Hepatocyte (in vitro differentiated cells): ENCODE data around the gene NR3C2. TPM values are rescaled to one million over a fixed set of nuclear protein-coding genes. Genes with fewer than 3 reads are reported as not detected.
"Not testable (repeated sequence)": the region's sequence is repeated elsewhere in the genome, so short reads cannot be mapped to it uniquely, and the experiment has no call there.

ENCODE experiments used
- DNase-seq: peaks from one replicate; pipeline ENCODE4 v3.0.0-alpha.2; 2016; ENCODE audit warnings: low spot score
- H2AFZ ChIP-seq: fragments of 200-600 bp; sonication (generic); 2 replicates; pipeline ENCODE4 v1.6.0; 2016; ENCODE audit warnings: antibody characterized with exemption, mild to moderate bottlenecking
- H3K27ac ChIP-seq: fragments of 200-600 bp; sonication (generic); 2 replicates; pipeline ENCODE4 v1.5.1; 2016; ENCODE audit warnings: mild to moderate bottlenecking
- H3K27me3 ChIP-seq: fragments of 200-600 bp; sonication (generic); 2 replicates; pipeline ENCODE4 v1.6.1; 2016
- H3K36me3 ChIP-seq: fragments of 200-600 bp; sonication (generic); replicated peaks from 2 replicates; pipeline ENCODE4 v1.5.1; 2016; ENCODE audit warnings: low read depth; ENCODE audit not compliant: insufficient read depth
- H3K4me1 ChIP-seq: fragments of 200-600 bp; sonication (generic); 2 replicates; pipeline ENCODE4 v1.5.1; 2016; ENCODE audit warnings: mild to moderate bottlenecking, moderate library complexity; ENCODE audit not compliant: insufficient read depth
- H3K4me2 ChIP-seq: fragments of 200-600 bp; sonication (generic); 2 replicates; pipeline ENCODE4 v1.6.0; 2016
- H3K4me3 ChIP-seq: fragments of 200-600 bp; sonication (generic); 2 replicates; pipeline ENCODE4 v1.5.1; 2016; ENCODE audit warnings: mild to moderate bottlenecking
- H3K79me2 ChIP-seq: fragments of 200-600 bp; sonication (generic); 2 replicates; pipeline ENCODE4 v1.6.0; 2017; ENCODE audit warnings: mild to moderate bottlenecking
- H3K9me2 ChIP-seq: fragments of 200-600 bp; sonication (generic); replicated peaks from 2 replicates; pipeline ENCODE4 v1.6.0; 2017; ENCODE audit warnings: mild to moderate bottlenecking; ENCODE audit not compliant: insufficient read depth
- H3K9me3 ChIP-seq: fragments of 200-600 bp; sonication (generic); 2 replicates; pipeline ENCODE4 v1.5.1; 2016; ENCODE audit warnings: low read depth, mild to moderate bottlenecking
- H4K20me1 ChIP-seq: fragments of 200-600 bp; sonication (generic); 2 replicates; pipeline ENCODE4 v1.6.0; 2016; ENCODE audit warnings: mild to moderate bottlenecking; ENCODE audit not compliant: insufficient read depth, poor library complexity, severe bottlenecking
- EZH2 ChIP-seq: fragments of 200-600 bp; sonication (generic); IDR thresholded peaks from 2 replicates; pipeline ENCODE4 v1.6.1; 2016; ENCODE audit warnings: antibody characterized with exemption, mild to moderate bottlenecking, borderline replicate concordance
- EZH2phosphoT487 ChIP-seq: fragments of 200-600 bp; sonication (generic); IDR thresholded peaks from one replicate; pipeline ENCODE4 v1.6.1; 2018; ENCODE audit warnings: antibody characterized with exemption, mild to moderate bottlenecking, low read depth, moderate library complexity; ENCODE audit not compliant: unreplicated experiment, severe bottlenecking
- WGBS: methylation state at CpG from one replicate; pipeline ENCODE4 v1.1.6; 2016; ENCODE audit warnings: low lambda C conversion rate; ENCODE audit errors: missing lambda C conversion rate; 5-methylcytosine and 5-hydroxymethylcytosine counted together
- polyA plus RNA-seq: library from polyadenylated mRNA; unstranded; fragments of >200 nt; fragmentation: Nextera tagmentation; extraction: Ambion mirVana; gene quantifications from 2 replicates; pipeline ENCODE4 v1.2.1, GENCODE V29; 2016
- total RNA-seq: library from RNA; depleted of rRNA; stranded (reverse); fragments of >200 nt; gene quantifications from 2 replicates; pipeline ENCODE4 v1.2.3, GENCODE V29; 2014
- TF ChIP-seq, protein P1 (sequence below): fragments of 200-600 bp; sonication (generic); IDR thresholded peaks from 2 replicates; pipeline ENCODE4 v1.5.1; 2016; ENCODE audit warnings: antibody characterized with exemption, mild to moderate bottlenecking; ENCODE audit not compliant: poor library complexity

NR3C2 gene
- total and polyA plus RNA-seq, 2 experiments from 2014 or later, result 2.3 to 7.1 TPM

DNA sequence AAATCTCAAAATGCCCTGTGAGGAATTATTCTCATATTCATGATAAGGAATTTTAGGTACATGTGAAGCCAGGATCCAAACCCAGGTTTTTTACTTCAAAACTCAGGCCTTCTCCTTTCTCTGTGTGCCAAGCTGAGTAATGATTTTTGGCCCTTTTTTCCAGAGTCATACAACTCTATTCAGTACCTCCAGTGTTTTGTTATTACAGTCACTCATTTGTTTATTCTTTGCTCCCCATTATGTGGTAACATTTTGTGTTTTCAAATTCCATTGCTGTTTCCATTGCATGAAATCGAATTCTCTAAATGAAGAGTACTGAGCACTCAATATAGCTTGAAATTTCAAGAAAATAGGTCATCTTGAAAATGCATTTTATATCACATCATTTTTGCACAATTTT lies 315.4 kb downstream of the NR3C2 start:
- Histone ChIP-seq H3K79me2 (no peaks in the 10 kb centered on the region), H2AFZ (no peak overlapping the region), H3K4me3 (no peak overlapping the region), H3K9me3 (peaks cover 9% of the 10 kb centered on the region), H3K4me1 (no peaks in the 10 kb centered on the region), H4K20me1 (no peaks in the 10 kb centered on the region), H3K27ac (no peak overlapping the region), H3K36me3 (no peaks in the 10 kb centered on the region), H3K9me2 (no peaks in the 10 kb centered on the region), H3K27me3 (no peaks in the 10 kb centered on the region), H3K4me2 (no peak overlapping the region)
- TF ChIP-seq EZH2phosphoT487, result no peak
- no peak for TF ChIP-seq EZH2
- TF ChIP-seq, protein P1, sequence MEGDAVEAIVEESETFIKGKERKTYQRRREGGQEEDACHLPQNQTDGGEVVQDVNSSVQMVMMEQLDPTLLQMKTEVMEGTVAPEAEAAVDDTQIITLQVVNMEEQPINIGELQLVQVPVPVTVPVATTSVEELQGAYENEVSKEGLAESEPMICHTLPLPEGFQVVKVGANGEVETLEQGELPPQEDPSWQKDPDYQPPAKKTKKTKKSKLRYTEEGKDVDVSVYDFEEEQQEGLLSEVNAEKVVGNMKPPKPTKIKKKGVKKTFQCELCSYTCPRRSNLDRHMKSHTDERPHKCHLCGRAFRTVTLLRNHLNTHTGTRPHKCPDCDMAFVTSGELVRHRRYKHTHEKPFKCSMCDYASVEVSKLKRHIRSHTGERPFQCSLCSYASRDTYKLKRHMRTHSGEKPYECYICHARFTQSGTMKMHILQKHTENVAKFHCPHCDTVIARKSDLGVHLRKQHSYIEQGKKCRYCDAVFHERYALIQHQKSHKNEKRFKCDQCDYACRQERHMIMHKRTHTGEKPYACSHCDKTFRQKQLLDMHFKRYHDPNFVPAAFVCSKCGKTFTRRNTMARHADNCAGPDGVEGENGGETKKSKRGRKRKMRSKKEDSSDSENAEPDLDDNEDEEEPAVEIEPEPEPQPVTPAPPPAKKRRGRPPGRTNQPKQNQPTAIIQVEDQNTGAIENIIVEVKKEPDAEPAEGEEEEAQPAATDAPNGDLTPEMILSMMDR, result no peak
- WGBS, result 97% methylated on average over 1 of the region's 1 CpG
- no peak for DNase-seq

DNA sequence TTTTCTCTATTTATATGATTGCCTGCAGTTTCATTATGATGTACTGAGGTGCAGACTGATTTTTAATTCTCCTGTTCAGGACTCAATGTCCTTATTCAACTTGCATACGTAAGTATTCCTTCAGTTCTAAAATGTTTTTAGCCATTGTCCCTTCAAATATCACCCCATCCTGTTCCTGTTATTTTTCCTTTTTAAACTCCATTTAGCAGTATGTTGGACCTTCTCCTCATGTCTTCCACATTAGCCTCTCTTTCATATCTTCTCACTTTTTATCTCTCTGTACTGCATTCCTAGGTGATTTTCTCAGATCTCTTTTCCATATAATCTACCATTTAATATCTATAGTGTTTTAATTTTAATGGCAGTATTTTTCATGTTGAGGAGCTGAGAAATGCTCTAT lies 317.7 kb downstream of the NR3C2 start:
- H2AFZ ChIP-seq, result no peak overlapping the region
- no peak overlapping the region for H3K4me3 ChIP-seq
- no peaks in the 10 kb centered on the region for H3K9me2 ChIP-seq
- DNase-seq, result no peak
- no peak overlapping the region for H3K27ac ChIP-seq
- H3K4me2 ChIP-seq, result no peak overlapping the region
- no peaks in the 10 kb centered on the region for H3K36me3 ChIP-seq
- TF ChIP-seq EZH2 (no peak), EZH2phosphoT487 (no peak)
- TF ChIP-seq, protein P1, result no peak
- 86% methylated on average over 1 of the region's 1 CpG for WGBS
- no peaks in the 10 kb centered on the region for H3K27me3 ChIP-seq
- no peaks in the 10 kb centered on the region for H3K4me1 ChIP-seq
- peaks cover 9% of the 10 kb centered on the region for H3K9me3 ChIP-seq
- H3K79me2 ChIP-seq, result no peaks in the 10 kb centered on the region
- no peaks in the 10 kb centered on the region for H4K20me1 ChIP-seq

DNA sequence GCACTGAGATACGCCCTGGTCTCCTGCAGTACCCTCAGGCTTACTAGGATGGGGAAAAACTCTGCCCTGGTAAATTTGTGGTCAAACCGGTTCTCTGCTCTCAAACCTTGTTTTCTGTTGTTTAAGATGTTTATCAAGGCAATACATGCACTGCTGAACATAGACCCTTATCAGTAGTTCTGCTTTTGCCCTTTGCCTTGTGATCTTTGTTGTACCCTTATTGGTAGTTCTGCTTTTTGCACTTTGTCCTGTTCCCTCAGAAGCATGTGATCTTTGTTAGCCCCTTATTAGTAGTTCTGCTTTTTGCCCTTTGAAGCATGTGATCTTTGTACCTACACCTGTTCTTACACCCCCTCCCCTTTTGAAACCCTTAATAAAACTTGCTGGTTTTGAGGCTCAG lies 319.1 kb downstream of the NR3C2 start:
- H2AFZ ChIP-seq, H3K27ac ChIP-seq, H3K4me2 ChIP-seq, H3K4me1 ChIP-seq, H3K9me2 ChIP-seq, H3K9me3 ChIP-seq, DNase-seq, H3K27me3 ChIP-seq, H3K4me3 ChIP-seq, H4K20me1 ChIP-seq, H3K79me2 ChIP-seq, H3K36me3 ChIP-seq: not testable (repeated sequence)
- 79% methylated on average over 2 of the region's 2 CpGs for WGBS

DNA sequence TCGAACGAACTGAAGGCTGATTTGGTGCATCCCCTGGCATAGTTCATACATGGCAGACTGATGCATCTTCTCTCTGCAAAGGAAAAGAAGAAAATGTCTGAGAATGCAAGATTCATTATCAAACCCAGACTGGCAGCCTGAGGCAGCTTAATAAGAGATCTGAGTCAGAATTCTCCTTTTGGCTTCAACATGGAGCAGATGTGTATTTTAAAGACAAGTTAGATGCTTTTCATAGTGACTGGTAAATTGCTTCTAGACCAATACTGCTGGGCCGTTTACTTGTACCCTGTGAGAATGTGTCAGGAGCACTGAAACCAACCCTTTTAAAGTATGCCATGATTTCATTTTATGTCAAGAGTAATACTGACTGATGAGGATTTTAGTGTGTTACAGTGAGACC lies 322.0 kb downstream of the NR3C2 start:
- no peak for TF ChIP-seq EZH2
- TF ChIP-seq, protein P1, result no peak
- TF ChIP-seq EZH2phosphoT487, result no peak
- DNase-seq, result no peak
- Histone ChIP-seq H3K9me2 (no peaks in the 10 kb centered on the region), H3K27ac (no peak overlapping the region), H4K20me1 (no peaks in the 10 kb centered on the region), H3K4me2 (no peak overlapping the region), H3K36me3 (no peaks in the 10 kb centered on the region), H3K4me3 (no peak overlapping the region), H3K27me3 (no peaks in the 10 kb centered on the region), H3K4me1 (no peaks in the 10 kb centered on the region), H2AFZ (no peak overlapping the region), H3K9me3 (peaks cover 9% of the 10 kb centered on the region), H3K79me2 (no peaks in the 10 kb centered on the region)
- WGBS, result 94% methylated on average over 3 of the region's 3 CpGs
